Mesothelial cell of epicardium (in vitro differentiated cells): ENCODE results near the gene PHACTR1. TPM values are rescaled to one million over a fixed set of nuclear protein-coding genes. Genes with fewer than 3 reads are reported as not detected.

Experiments used
- DNase-seq, 2 experiments: peaks; one replicate each; pipeline ENCODE4 v3.0.0; 2021; ENCODE audit warnings: low spot score in 2 of 2; ENCODE audit not compliant: unreplicated experiment in 2 of 2
- H3K27ac Mint-ChIP-seq: 2 replicates; pipeline ENCODE4 v1.8.0; 2021; ENCODE audit warnings: mixed read lengths
- H3K27me3 Mint-ChIP-seq: 2 replicates; pipeline ENCODE4 v1.8.0; 2021; ENCODE audit warnings: low read depth, mixed read lengths
- H3K36me3 Mint-ChIP-seq: 2 replicates; pipeline ENCODE4 v1.8.0; 2021; ENCODE audit warnings: mixed read lengths
- H3K4me1 Mint-ChIP-seq: 2 replicates; pipeline ENCODE4 v1.8.0; 2021; ENCODE audit warnings: mixed read lengths
- H3K4me3 Mint-ChIP-seq: 2 replicates; pipeline ENCODE4 v1.8.0; 2021; ENCODE audit warnings: mild to moderate bottlenecking, moderate library complexity, mixed read lengths
- H3K9me3 Mint-ChIP-seq: 2 replicates; pipeline ENCODE4 v1.8.0; 2021; ENCODE audit warnings: mixed read lengths
- total RNA-seq: library from RNA; stranded (reverse); gene quantifications from 3 replicates; pipeline ENCODE4 v1.2.1, GENCODE V29; 2021
- TF ChIP-seq, protein P1 (sequence below): fragments of 200-600 bp; sonication (generic); IDR thresholded peaks from one replicate; pipeline ENCODE4 v1.5.0; 2021; ENCODE audit warnings: antibody characterized with exemption; ENCODE audit not compliant: unreplicated experiment

Gene PHACTR1
- total RNA-seq, 1 donor from 2014 or later: 0.76 TPM

DNA sequence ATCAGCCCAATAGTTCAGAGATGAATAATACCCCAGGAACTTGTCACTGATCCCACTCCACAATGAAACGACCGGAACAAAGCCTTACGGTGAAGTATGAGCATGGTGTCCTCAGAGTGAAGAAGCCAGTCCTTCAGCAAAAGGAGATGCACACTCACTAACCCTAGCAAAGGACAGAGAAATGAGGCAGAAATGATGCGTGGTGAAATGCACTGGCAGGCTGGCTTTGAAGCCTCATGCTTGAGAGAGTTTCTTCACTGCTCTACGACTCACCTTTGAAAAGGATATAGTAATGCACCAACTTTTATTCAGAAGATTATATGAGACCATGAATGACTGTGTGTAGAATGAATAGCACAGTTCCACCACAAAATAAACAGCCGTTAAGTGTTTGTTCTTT lies 74.8 kb downstream of the PHACTR1 start:
- no peaks in the 10 kb centered on the region for H3K9me3 Mint-ChIP-seq
- H3K4me1 Mint-ChIP-seq: no peaks in the 10 kb centered on the region
- no peak for DNase-seq
- no peak overlapping the region for H3K4me3 Mint-ChIP-seq
- TF ChIP-seq, protein P1, sequence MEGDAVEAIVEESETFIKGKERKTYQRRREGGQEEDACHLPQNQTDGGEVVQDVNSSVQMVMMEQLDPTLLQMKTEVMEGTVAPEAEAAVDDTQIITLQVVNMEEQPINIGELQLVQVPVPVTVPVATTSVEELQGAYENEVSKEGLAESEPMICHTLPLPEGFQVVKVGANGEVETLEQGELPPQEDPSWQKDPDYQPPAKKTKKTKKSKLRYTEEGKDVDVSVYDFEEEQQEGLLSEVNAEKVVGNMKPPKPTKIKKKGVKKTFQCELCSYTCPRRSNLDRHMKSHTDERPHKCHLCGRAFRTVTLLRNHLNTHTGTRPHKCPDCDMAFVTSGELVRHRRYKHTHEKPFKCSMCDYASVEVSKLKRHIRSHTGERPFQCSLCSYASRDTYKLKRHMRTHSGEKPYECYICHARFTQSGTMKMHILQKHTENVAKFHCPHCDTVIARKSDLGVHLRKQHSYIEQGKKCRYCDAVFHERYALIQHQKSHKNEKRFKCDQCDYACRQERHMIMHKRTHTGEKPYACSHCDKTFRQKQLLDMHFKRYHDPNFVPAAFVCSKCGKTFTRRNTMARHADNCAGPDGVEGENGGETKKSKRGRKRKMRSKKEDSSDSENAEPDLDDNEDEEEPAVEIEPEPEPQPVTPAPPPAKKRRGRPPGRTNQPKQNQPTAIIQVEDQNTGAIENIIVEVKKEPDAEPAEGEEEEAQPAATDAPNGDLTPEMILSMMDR: no peak
- no peaks in the 10 kb centered on the region for H3K36me3 Mint-ChIP-seq
- no peak overlapping the region for H3K27ac Mint-ChIP-seq
- H3K27me3 Mint-ChIP-seq: peaks cover 20% of the 10 kb centered on the region

- H3K36me3 Mint-ChIP-seq: no peaks in the 10 kb centered on the region
- H3K4me3 Mint-ChIP-seq: no peak overlapping the region
- H3K9me3 Mint-ChIP-seq: no peaks in the 10 kb centered on the region
- H3K27ac Mint-ChIP-seq: no peak overlapping the region
- DNase-seq: no peak
- no peaks in the 10 kb centered on the region for H3K4me1 Mint-ChIP-seq
- peaks cover 58% of the 10 kb centered on the region for H3K27me3 Mint-ChIP-seq
- TF ChIP-seq, protein P1: no peak
Observed at GRCh38 chr6:12798326-12798725, 81.8 kb downstream of the PHACTR1 start.

GRCh38 chr6:12800120-12800519 lies 83.6 kb downstream of the PHACTR1 start:
- Mint-ChIP-seq H3K27me3 (peaks cover 59% of the 10 kb centered on the region), H3K4me1 (no peaks in the 10 kb centered on the region), H3K4me3 (no peak overlapping the region), H3K27ac (no peak overlapping the region), H3K36me3 (no peaks in the 10 kb centered on the region), H3K9me3 (no peaks in the 10 kb centered on the region)
- TF ChIP-seq, protein P1: no peak
- DNase-seq: no peak

DNA sequence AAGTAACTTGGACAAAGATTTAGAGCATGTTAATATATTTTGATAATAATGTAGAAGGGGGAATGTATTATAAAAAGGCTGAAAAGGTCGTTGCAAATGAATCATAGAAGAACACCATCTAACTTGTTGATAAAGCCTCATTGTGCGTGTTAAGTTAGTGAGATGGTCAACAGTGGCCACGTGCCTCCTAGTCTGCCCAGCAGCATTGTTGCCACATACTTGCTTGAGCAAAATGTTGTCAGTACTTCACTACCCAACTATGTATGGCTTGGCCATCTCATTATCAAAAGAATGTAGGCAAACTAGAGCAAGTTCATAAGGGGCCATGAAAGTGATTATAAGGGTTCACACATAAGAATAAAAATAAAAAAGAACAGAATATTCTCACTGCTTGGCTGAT lies 84.6 kb downstream of the PHACTR1 start:
- Mint-ChIP-seq H3K27ac (no peak overlapping the region), H3K4me1 (no peaks in the 10 kb centered on the region), H3K36me3 (no peaks in the 10 kb centered on the region), H3K4me3 (no peak overlapping the region), H3K9me3 (no peaks in the 10 kb centered on the region), H3K27me3 (peaks cover 64% of the 10 kb centered on the region)
- TF ChIP-seq, protein P1: no peak
- no peak for DNase-seq

GRCh38 chr6:12802440-12802839 lies 85.9 kb downstream of the PHACTR1 start:
- Mint-ChIP-seq H3K27me3 (peaks cover 60% of the 10 kb centered on the region), H3K9me3 (no peaks in the 10 kb centered on the region), H3K4me3 (no peak overlapping the region), H3K4me1 (no peaks in the 10 kb centered on the region), H3K36me3 (no peaks in the 10 kb centered on the region), H3K27ac (no peak overlapping the region)
- no peak for DNase-seq
- TF ChIP-seq, protein P1: no peak

DNA sequence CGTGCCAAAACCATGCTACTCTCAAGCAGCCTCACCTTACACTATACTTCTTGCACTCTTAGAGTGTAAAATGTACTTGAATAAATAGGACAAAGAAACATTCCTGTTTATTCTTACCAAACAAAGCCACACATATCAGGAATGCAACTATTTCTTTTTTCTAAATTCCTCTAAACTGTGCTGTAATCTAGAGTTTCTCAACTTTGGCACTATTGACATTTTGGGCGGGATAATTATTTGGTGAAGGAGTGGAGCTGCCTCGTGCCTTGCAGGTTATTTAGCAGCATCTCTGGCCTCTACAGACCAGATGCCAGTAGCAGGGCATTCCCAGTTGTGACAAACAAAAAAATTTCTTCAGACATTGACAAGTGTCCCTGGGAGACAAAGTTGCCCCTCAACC lies 86.9 kb downstream of the PHACTR1 start:
- no peak overlapping the region for H3K27ac Mint-ChIP-seq

More for the DNA sequence above, 86.9 kb downstream of the PHACTR1 start:
- peaks cover 57% of the 10 kb centered on the region for H3K27me3 Mint-ChIP-seq
- no peaks in the 10 kb centered on the region for H3K4me1 Mint-ChIP-seq
- no peak overlapping the region for H3K4me3 Mint-ChIP-seq
- TF ChIP-seq, protein P1: no peak
- no peak for DNase-seq
- H3K9me3 Mint-ChIP-seq: no peaks in the 10 kb centered on the region
- H3K36me3 Mint-ChIP-seq: no peaks in the 10 kb centered on the region
